Progenitor cell of endocrine pancreas (in vitro differentiated cells): Measurements from ENCODE around the gene APCDD1L. TPM values are rescaled to one million over a fixed set of nuclear protein-coding genes. Genes with fewer than 3 reads are reported as not detected.

Source experiments
- DNase-seq: peaks from one replicate; pipeline ENCODE4 v3.0.0; 2021; ENCODE audit warnings: low spot score; ENCODE audit not compliant: unreplicated experiment
- H3K27ac Mint-ChIP-seq: 2 replicates; pipeline ENCODE4 v1.8.0; 2021; ENCODE audit warnings: mild to moderate bottlenecking, moderate library complexity, mixed read lengths
- H3K27me3 Mint-ChIP-seq: 2 replicates; pipeline ENCODE4 v1.8.0; 2021; ENCODE audit warnings: mixed read lengths
- H3K36me3 Mint-ChIP-seq: 2 replicates; pipeline ENCODE4 v1.8.0; 2022; ENCODE audit warnings: mixed read lengths; ENCODE audit not compliant: insufficient read depth
- H3K4me1 Mint-ChIP-seq: 2 replicates; pipeline ENCODE4 v1.8.0; 2021; ENCODE audit warnings: low read depth, mixed read lengths
- H3K4me3 Mint-ChIP-seq: 2 replicates; pipeline ENCODE4 v1.8.0; 2021; ENCODE audit warnings: low read depth, mild to moderate bottlenecking, moderate library complexity, mixed read lengths
- H3K9me3 Mint-ChIP-seq: 2 replicates; pipeline ENCODE4 v1.8.0; 2021; ENCODE audit warnings: low read depth, mixed read lengths
- CTCF ChIP-seq: fragments of 200-600 bp; sonication (generic); IDR thresholded peaks from one replicate; pipeline ENCODE4 v1.5.0; 2021; ENCODE audit warnings: antibody characterized with exemption, mild to moderate bottlenecking; ENCODE audit not compliant: unreplicated experiment
- total RNA-seq: library from RNA; stranded (reverse); gene quantifications from 2 replicates; pipeline ENCODE4 v1.2.1, GENCODE V29; 2021

APCDD1L gene
- total RNA-seq, 1 donor from 2014 or later, result not detected

GRCh38 chr20:58438970-58439808, 76.0 kb downstream of the APCDD1L start:
- no peaks in the 10 kb centered on the region for H3K27me3 Mint-ChIP-seq
- DNase-seq, result no peak
- H3K36me3 Mint-ChIP-seq, result peaks cover 5% of the 10 kb centered on the region
- no peak for TF ChIP-seq CTCF
- no peak overlapping the region for H3K27ac Mint-ChIP-seq
- H3K9me3 Mint-ChIP-seq, result no peaks in the 10 kb centered on the region
- peaks cover 5% of the 10 kb centered on the region for H3K4me1 Mint-ChIP-seq
- H3K4me3 Mint-ChIP-seq, result no peak overlapping the region

GRCh38 chr20:58436868-58437645, 78.1 kb downstream of the APCDD1L start:
- Mint-ChIP-seq H3K27ac (peak overlapping the region; percentile 2), H3K36me3 (peaks cover 2% of the 10 kb centered on the region), H3K4me1 (peaks cover 7% of the 10 kb centered on the region), H3K4me3 (no peak overlapping the region), H3K27me3 (no peaks in the 10 kb centered on the region), H3K9me3 (no peaks in the 10 kb centered on the region)
- no peak for DNase-seq
- no peak for TF ChIP-seq CTCF

GRCh38 chr20:58435237-58435636, 80.0 kb downstream of the APCDD1L start:
- no peaks in the 10 kb centered on the region for H3K27me3 Mint-ChIP-seq
- peaks cover 11% of the 10 kb centered on the region for H3K4me1 Mint-ChIP-seq
- no peak for TF ChIP-seq CTCF
- H3K27ac Mint-ChIP-seq, result no peak overlapping the region
- H3K36me3 Mint-ChIP-seq, result peaks cover 5% of the 10 kb centered on the region
- no peak for DNase-seq
- H3K9me3 Mint-ChIP-seq, result no peaks in the 10 kb centered on the region
- no peak overlapping the region for H3K4me3 Mint-ChIP-seq

- H3K4me1 Mint-ChIP-seq, result peaks cover 11% of the 10 kb centered on the region
- no peaks in the 10 kb centered on the region for H3K27me3 Mint-ChIP-seq
Observed at GRCh38 chr20:58434326-58434725, 80.9 kb downstream of the APCDD1L start.

More at GRCh38 chr20:58434326-58434725, 80.9 kb downstream of the APCDD1L start:
- H3K36me3 Mint-ChIP-seq, result peaks cover 5% of the 10 kb centered on the region
- no peaks in the 10 kb centered on the region for H3K9me3 Mint-ChIP-seq
- no peak for DNase-seq
- H3K27ac Mint-ChIP-seq, result no peak overlapping the region
- TF ChIP-seq CTCF, result no peak
- H3K4me3 Mint-ChIP-seq, result no peak overlapping the region
